Measurements from ENCODE around the gene TSHR.

DNA sequence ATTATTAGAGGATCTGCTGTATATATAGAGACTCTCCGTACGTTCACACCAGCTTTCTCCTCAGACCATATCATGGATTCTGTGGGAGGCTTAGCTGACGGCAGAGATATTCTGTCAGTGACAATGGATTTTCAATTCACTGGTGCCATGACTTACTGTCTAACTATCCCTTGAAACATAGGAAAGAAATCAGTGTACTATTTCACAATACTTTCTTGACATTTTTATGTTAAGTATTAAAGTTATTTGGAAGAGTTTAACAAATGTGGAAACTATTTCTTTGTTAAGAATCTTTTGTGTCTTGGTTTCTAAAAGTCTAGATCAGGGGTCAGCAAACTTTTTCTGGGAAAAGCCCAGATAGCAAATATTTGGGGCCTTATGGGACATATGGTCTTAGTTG, 146.8 kb downstream of the TSHR start:
- TF ChIP-seq, protein P1, sequence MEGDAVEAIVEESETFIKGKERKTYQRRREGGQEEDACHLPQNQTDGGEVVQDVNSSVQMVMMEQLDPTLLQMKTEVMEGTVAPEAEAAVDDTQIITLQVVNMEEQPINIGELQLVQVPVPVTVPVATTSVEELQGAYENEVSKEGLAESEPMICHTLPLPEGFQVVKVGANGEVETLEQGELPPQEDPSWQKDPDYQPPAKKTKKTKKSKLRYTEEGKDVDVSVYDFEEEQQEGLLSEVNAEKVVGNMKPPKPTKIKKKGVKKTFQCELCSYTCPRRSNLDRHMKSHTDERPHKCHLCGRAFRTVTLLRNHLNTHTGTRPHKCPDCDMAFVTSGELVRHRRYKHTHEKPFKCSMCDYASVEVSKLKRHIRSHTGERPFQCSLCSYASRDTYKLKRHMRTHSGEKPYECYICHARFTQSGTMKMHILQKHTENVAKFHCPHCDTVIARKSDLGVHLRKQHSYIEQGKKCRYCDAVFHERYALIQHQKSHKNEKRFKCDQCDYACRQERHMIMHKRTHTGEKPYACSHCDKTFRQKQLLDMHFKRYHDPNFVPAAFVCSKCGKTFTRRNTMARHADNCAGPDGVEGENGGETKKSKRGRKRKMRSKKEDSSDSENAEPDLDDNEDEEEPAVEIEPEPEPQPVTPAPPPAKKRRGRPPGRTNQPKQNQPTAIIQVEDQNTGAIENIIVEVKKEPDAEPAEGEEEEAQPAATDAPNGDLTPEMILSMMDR (IDR thresholded peaks at IDR 0.05), result no peak
- TF ChIP-seq EZH2 (IDR thresholded peaks at IDR 0.05), result no peak
